SJSA1 (cell line): ENCODE data around the gene PPY. TPM values are rescaled to one million over a fixed set of nuclear protein-coding genes. Genes with fewer than 3 reads are reported as not detected.
"Not testable (repeated sequence)": the region's sequence is repeated elsewhere in the genome, so short reads cannot be mapped to it uniquely, and the experiment has no call there.

Source experiments
- DNase-seq, 2 experiments: peaks; one replicate each; pipeline ENCODE4 v3.0.0-alpha.2; 2015 to 2020; ENCODE audit warnings: low spot score in 2 of 2, low read depth in 1 of 2
- H3K27ac ChIP-seq: fragments of 250-450 bp; sonication (Bioruptor Pico); 2 replicates; pipeline ENCODE4 v1.5.1; 2020; ENCODE audit warnings: mild to moderate bottlenecking, moderate library complexity
- H3K27me3 ChIP-seq: fragments of 250-450 bp; sonication (Bioruptor Pico); replicated peaks from 2 replicates; pipeline ENCODE4 v1.5.1; 2020; ENCODE audit warnings: mild to moderate bottlenecking, moderate library complexity
- H3K36me3 ChIP-seq: fragments of 250-450 bp; sonication (Bioruptor Pico); 2 replicates; pipeline ENCODE4 v1.5.1; 2020; ENCODE audit warnings: mild to moderate bottlenecking
- H3K4me1 ChIP-seq: fragments of 250-450 bp; sonication (Bioruptor Pico); replicated peaks from 2 replicates; pipeline ENCODE4 v1.6.1; 2021; ENCODE audit warnings: mild to moderate bottlenecking
- H3K4me3 ChIP-seq: fragments of 250-450 bp; sonication (Bioruptor Pico); 2 replicates; pipeline ENCODE4 v1.5.1; 2020; ENCODE audit warnings: mild to moderate bottlenecking
- H3K9me3 ChIP-seq: fragments of 250-450 bp; sonication (Bioruptor Pico); replicated peaks from 2 replicates; pipeline ENCODE4 v1.5.1; 2020; ENCODE audit warnings: mild to moderate bottlenecking
- total RNA-seq: library from RNA; depleted of rRNA; stranded (reverse); fragments of >200 nt; shearing (Covaris generic); gene quantifications from 2 replicates; pipeline ENCODE4 v1.2.3, GENCODE V29; 2014

The PPY gene
- total RNA-seq, 1 experiment from 2014 or later = not detected

DNA sequence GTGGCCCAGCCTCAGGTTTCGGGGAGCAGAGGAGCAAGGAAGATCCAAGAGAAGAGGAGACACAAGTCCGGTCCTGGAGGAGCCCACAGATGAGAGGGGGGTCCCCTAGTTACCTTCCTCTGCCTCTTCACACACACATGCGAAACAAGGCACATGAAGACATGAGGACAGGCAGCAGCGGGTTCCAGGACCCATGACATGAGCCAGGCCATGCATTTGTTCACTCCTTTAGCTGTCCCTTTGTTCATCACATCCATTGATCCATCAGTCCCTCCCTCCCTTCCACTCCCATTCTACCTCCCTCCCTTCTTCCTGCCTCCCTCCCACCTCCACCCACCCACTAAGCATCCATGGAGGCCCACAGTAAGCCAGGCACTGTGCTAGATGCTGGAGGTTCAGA, 9.4 kb downstream of the PPY start:
- Histone ChIP-seq H3K36me3 (no peaks in the 10 kb centered on the region), H3K9me3 (no peaks in the 10 kb centered on the region), H3K27me3 (peaks cover 39% of the 10 kb centered on the region), H3K27ac (no peak overlapping the region), H3K4me3 (no peak overlapping the region), H3K4me1 (peaks cover 3% of the 10 kb centered on the region)
- DNase-seq = no peak

DNA sequence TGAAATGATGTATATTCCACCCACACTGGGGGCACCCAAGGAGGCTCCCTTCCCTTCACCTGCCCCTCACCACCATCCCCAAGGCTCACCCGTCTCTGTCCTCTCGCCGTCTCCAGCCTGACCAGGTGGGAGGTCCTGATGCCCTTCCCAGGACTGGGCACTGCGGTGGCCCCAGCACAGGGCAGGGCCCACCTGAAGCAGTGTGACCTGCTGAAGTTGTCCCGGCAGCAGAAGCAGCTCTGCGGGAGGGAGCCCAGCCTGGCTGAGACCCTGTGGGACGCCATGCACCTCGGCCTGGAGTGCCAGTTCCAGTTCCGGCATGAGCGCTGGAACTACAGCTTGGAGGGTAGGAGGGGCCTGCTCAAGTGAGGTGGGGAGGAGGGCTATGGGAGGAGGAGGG, 9.9 kb downstream of the PPY start:
- Histone ChIP-seq H3K27ac (no peak overlapping the region), H3K9me3 (no peaks in the 10 kb centered on the region), H3K4me1 (no peaks in the 10 kb centered on the region), H3K4me3 (no peak overlapping the region), H3K27me3 (peaks cover 36% of the 10 kb centered on the region), H3K36me3 (no peaks in the 10 kb centered on the region)
- no peak for DNase-seq

DNA sequence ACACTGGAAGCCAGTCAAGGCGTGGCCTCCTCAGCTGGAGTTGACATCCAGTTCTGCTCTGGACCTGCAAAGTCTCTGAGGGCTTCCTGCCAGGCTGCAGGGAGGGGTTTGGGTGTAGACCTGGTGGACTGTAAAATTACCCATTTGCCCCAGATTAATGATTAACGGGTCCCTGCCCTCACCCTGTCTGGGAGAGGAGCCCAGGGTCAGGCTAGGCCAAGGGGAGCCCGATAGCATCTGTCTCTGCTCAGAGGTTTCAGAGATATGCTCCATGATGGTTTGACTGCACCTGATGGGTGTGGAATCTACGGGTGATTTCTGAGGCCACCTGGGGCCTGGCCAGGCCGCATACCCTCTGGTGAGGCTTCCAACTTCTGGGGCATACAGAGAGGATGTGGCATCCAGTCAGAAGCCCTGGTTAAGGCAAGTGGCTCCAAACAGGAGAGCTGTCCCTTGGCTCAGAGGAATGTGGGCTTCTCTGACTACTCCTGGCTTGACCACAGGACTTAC, 11.2 kb downstream of the PPY start:
- H3K4me1 ChIP-seq = no peaks in the 10 kb centered on the region
- H3K9me3 ChIP-seq = no peaks in the 10 kb centered on the region
- DNase-seq = no peak
- no peaks in the 10 kb centered on the region for H3K36me3 ChIP-seq
- peaks cover 44% of the 10 kb centered on the region for H3K27me3 ChIP-seq
- no peak overlapping the region for H3K27ac ChIP-seq
- no peak overlapping the region for H3K4me3 ChIP-seq

DNA sequence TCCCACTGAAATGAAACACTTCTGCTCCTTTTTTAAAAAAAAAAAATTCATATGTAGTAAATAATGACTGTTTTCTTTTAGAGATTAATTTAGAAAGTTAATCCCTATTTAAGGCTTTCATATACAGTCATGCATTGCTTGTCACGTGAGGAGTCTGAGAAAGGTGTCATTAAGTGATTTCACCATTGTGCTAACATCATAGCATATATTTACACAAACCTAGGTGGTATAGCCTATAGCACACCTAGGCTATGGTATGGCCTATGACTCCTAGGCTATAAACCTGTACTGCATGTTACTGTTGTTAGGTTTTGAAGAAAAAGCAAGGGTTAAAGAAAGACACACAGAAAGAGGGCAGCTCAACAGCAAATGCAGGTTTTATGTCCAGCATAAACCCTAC, 13.7 kb downstream of the PPY start:
- Histone ChIP-seq H3K27me3 (peaks cover 54% of the 10 kb centered on the region), H3K36me3 (no peaks in the 10 kb centered on the region), H3K4me1 (no peaks in the 10 kb centered on the region), H3K27ac (no peak overlapping the region), H3K4me3 (no peak overlapping the region), H3K9me3 (no peaks in the 10 kb centered on the region)
- DNase-seq = no peak

DNA sequence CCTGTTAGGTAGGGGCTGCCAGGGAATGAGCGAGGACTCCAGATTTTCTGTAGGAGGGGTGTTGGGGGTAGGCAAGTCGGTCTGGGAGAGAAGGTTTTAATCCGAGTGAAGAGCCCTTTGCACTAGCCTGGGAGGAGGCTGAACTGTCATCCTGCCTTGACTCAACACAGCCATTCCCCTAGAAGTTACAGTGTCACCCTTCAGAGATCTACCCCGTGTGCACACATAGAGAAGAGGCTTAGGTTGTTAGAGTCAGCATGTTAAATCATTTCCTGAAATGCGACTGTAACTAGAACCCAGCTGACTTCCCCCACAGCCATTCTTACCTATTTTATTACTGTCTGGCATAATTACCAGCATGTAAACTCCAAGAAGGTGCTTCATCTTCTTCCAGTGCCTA, 14.3 kb downstream of the PPY start:
- H3K4me3 ChIP-seq, H3K4me1 ChIP-seq, H3K36me3 ChIP-seq, DNase-seq, H3K9me3 ChIP-seq, H3K27ac ChIP-seq: not testable (repeated sequence)
- peaks cover 54% of the 10 kb centered on the region for H3K27me3 ChIP-seq

DNA sequence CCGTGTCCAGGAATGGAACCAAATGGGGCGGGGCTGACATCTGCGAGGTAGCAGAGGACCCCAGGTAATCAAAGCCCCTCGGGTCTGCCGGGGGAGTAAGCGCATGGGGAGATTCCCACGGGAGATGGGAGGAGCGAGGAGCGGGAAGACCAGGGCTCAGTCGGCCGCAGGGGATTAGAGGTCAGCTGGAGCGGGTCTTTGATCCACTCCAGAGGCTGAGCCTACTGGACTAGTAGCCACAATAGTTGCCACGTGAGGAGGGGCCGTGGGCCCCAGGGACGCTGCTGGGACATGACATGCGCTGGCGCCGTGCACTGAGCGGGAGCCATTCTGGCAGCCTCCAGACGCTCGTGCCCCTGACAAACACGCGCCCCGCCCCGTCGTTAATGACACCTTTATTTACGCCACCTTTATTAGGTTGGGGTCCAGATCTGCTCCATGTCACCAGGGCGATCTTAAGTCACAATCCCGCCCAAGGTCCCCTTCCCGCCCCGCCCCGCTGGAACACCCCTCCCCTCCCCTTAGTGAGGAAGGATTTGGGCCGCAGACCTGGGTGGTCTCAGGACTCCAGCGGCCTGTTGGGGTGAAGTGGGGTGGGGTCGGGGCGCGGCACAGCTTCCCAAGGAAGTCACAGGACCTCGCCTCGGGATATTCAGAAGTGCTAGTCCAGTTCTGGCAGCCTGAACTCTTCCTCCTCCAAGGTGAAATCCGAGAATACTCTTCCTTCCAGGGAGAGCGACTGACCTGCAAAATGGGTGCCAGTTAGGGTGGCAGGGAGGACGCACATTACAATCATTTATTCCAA, 15.0 kb downstream of the PPY start:
- Histone ChIP-seq H3K4me3 (no peak overlapping the region), H3K9me3 (no peaks in the 10 kb centered on the region), H3K27me3 (peaks cover 57% of the 10 kb centered on the region), H3K36me3 (no peaks in the 10 kb centered on the region), H3K27ac (no peak overlapping the region), H3K4me1 (no peaks in the 10 kb centered on the region)
- no peak for DNase-seq

DNA sequence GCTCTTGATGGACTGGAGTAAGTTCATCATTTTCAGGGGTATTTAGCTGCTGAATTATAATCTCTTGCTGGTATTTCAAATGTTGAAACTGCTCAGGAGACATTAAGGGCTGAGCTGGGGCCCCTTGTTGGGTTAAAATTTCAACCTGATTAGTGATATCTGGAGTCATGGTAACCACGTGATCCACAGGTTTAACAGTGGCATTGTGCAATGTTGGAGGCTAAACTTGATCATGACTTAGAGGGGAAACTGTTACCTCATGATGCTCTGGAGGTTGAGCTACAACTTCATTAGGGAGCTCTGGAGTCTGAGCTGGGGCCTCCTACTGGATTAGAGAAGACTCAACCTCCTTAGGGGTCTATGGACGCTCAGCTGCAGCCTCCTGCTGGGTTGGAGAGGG, 17.7 kb downstream of the PPY start:
- Histone ChIP-seq H3K27me3 (peaks cover 53% of the 10 kb centered on the region), H3K27ac (no peak overlapping the region), H3K36me3 (no peaks in the 10 kb centered on the region), H3K4me1 (no peaks in the 10 kb centered on the region), H3K9me3 (no peaks in the 10 kb centered on the region), H3K4me3 (no peak overlapping the region)
- DNase-seq = no peak

DNA sequence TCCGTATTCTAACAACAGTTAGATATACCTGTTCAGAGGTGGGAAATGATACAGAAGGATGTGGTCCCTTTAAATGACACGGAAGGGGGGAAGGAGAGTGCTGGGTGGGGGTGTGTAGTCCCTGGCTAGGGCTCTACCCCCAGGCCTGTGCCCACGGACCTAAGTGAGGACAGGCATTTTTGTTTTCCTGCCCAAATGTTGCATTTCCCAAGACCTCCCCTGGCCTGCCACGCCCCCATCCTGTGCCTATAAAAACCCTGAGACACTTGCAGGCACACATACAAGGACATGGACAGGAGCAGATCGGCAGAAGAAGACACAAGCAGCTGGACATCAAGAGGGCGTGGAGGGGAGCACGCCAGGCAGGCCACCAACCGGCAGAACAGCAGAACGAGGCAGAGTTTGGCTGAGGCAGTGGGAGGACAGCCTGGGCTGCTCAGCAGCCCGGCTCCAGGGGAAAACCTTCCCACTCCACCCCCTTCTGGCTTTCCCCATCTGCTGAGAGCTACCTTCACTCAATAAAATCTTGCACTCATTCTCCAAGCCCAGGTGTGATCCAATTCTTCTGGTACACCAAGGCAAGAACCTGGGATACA, 21.7 kb downstream of the PPY start:
- Histone ChIP-seq H3K36me3 (no peaks in the 10 kb centered on the region), H3K27me3 (peaks cover 30% of the 10 kb centered on the region)

DNA sequence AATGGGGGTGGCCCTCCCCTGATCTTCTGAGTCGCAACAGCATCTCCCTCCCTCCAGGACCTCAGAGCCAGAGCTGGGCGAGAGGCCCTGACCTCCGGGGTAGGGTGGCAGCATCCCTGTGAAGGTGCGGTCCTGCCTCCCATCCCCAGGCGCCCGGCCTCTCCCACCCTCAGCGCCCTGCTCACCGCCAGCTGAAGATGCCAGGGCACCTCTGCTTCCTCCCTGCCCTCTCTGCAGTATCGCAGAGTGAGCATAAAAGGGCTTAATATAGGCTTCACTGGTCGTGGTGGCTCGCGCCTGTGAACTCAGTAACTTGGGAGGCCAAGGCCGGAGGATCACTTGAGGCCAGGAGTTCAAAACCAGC, 24.3 kb downstream of the PPY start:
- no peaks in the 10 kb centered on the region for H3K36me3 ChIP-seq
- no peak for DNase-seq
- H3K4me3 ChIP-seq = no peak overlapping the region
- peaks cover 39% of the 10 kb centered on the region for H3K27me3 ChIP-seq
- no peak overlapping the region for H3K27ac ChIP-seq
- H3K4me1 ChIP-seq = no peaks in the 10 kb centered on the region
- no peaks in the 10 kb centered on the region for H3K9me3 ChIP-seq

More for the DNA sequence above, 21.7 kb downstream of the PPY start:
- Histone ChIP-seq H3K4me3 (no peak overlapping the region), H3K27ac (no peak overlapping the region), H3K9me3 (no peaks in the 10 kb centered on the region), H3K4me1 (no peaks in the 10 kb centered on the region)
- DNase-seq = no peak

DNA sequence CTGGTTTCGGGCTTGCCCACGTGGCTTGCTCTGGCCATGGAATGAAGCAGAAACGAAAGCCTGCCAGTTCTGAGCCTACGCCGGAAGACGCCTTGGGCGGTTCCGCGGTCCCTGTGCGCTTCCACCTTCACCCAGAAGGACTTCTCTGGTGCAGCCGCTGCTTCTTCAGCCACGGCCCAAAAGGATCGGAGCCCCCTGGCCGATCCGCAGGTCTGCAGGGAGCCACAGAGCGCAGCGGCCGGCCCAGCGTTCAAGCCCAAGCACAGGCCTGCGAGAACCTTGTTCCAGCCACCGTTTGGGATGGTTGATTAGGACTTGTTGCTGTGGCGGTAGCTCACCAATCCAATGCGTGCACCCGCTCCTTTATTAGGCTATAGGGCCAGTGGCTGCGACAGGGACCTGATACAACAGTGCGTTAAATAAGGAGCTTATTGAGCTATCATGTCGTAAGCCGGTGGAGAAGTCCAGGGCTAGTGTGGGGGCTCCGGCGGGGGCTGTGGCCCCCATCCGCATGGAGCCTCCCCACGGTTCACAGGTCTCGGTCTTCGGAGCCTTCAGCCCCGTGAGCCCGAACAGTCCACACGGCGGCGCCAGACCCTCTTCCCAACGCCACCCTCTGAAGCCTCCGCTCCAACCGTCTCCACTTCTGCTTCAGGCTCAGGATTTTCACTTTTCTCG, 24.8 kb downstream of the PPY start:
- DNase-seq = peak in 1 of 2 experiments; percentile 48
- H3K27ac ChIP-seq = no peak overlapping the region
- H3K9me3 ChIP-seq = no peaks in the 10 kb centered on the region
- H3K36me3 ChIP-seq = no peaks in the 10 kb centered on the region
- H3K4me1 ChIP-seq = no peaks in the 10 kb centered on the region
- H3K27me3 ChIP-seq = peaks cover 42% of the 10 kb centered on the region
- H3K4me3 ChIP-seq = no peak overlapping the region

DNA sequence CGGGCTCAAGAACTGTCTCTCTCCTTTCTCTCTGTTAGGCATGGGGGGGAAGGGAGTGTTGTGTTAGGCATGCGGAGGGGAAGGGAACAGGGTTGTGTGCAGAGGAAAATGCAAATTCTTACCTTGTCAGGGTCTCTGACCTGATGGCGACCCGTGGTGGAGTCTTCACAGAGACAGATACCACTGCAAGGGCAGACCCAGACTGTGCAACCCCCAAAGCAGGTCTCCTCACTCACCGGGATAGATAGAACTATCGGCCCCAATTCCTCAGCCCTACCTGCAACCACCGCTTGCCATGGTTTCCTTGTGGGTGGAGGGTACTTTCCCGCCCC, 25.3 kb downstream of the PPY start:
- Histone ChIP-seq H3K27ac (no peak overlapping the region), H3K9me3 (no peaks in the 10 kb centered on the region), H3K4me3 (no peak overlapping the region), H3K36me3 (no peaks in the 10 kb centered on the region), H3K27me3 (peaks cover 40% of the 10 kb centered on the region), H3K4me1 (no peaks in the 10 kb centered on the region)
- DNase-seq = peak in 1 of 2 experiments; percentile 43

DNA sequence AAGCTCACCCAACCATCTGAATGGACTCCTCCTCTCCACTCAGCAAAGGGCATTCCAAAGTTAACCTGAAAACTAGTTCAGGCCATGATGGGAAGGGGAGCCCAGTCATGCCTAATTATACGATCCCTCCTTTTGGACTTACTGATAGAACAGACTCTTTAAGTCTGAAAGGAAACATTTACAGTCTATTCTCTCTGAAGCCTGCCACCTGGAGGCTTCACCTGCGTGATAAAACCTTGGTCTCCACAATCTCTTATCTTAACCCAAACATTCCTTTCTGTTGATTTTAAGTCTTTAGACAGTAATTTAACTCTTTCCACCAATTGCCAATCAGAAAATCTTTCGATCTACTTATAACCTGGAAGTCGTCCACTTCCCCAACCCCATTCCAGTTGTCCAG, 25.9 kb downstream of the PPY start:
- Histone ChIP-seq H3K36me3 (no peaks in the 10 kb centered on the region), H3K9me3 (no peaks in the 10 kb centered on the region), H3K27me3 (peaks cover 46% of the 10 kb centered on the region), H3K4me1 (no peaks in the 10 kb centered on the region), H3K27ac (no peak overlapping the region), H3K4me3 (no peak overlapping the region)
- no peak for DNase-seq

DNA sequence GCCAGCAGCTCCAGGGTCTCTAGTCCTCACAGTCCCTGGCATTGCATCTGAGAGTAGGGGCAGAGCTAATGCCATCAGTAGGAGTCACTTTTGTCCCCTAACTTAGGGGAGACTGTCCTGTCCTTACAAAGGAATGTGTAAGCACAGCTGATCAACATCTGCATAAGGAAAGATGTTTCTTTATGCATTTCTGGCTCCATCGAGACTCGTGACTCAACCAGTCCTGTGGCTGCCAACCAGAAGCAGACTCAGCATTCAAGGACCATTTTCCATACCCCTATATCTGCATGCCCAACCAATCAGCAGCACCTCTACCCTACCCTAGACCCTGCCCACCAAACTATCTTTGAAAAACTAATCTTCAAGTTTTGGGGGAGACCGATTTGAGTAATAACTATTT, 26.7 kb downstream of the PPY start:
- no peaks in the 10 kb centered on the region for H3K36me3 ChIP-seq
- H3K9me3 ChIP-seq = no peaks in the 10 kb centered on the region
- DNase-seq = no peak
- H3K4me1 ChIP-seq = no peaks in the 10 kb centered on the region
- H3K27me3 ChIP-seq = peaks cover 48% of the 10 kb centered on the region
- H3K27ac ChIP-seq = no peak overlapping the region
- no peak overlapping the region for H3K4me3 ChIP-seq

DNA sequence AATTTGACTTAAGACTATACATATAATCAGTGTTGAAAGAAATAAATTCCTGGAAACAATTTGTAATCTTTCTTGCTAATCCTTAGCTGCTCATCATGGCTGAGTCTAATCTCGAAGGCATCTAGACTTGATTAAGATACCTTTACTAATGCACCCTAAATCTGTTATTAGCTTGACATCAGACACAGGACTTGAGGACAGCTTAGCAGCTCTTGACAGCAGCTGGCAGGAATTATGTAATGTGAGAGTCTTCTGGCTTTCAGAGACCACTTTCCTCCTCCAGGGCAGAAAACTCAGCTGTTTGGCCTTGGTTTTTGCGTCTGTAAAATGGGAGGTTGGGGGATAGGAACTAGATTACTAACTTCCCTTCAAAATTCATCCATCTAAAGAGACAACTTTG, 27.8 kb downstream of the PPY start:
- H3K27me3 ChIP-seq = peaks cover 49% of the 10 kb centered on the region

More for the DNA sequence above, 27.8 kb downstream of the PPY start:
- H3K36me3 ChIP-seq = no peaks in the 10 kb centered on the region
- DNase-seq = no peak
- H3K27ac ChIP-seq = no peak overlapping the region
- no peaks in the 10 kb centered on the region for H3K9me3 ChIP-seq
- no peaks in the 10 kb centered on the region for H3K4me1 ChIP-seq
- H3K4me3 ChIP-seq = no peak overlapping the region
